SU-DHL-6 (cell line): ENCODE measurements around the gene DOCK1.

Experiments used
- H2AFZ ChIP-seq: fragments of 200-600 bp; sonication (generic); 2 replicates; pipeline ENCODE4 v1.6.1; 2014; ENCODE audit warnings: low read depth, mild to moderate bottlenecking, moderate library complexity, mixed read lengths, antibody characterized with exemption, low read length; ENCODE audit not compliant: severe bottlenecking
- H3F3A ChIP-seq: fragments of 200-600 bp; shearing (Covaris generic); 2 replicates; pipeline ENCODE4 v1.6.0; 2016; ENCODE audit warnings: antibody characterized with exemption, mild to moderate bottlenecking; ENCODE audit not compliant: insufficient read depth
- H3K27ac ChIP-seq: fragments of 200-600 bp; sonication (generic); 2 replicates; pipeline ENCODE4 v1.5.1; 2016; ENCODE audit warnings: low read depth, mild to moderate bottlenecking, low read length, moderate library complexity, mixed read lengths
- H3K27me3 ChIP-seq: fragments of 200-600 bp; sonication (generic), shearing (Covaris generic); 2 replicates; pipeline ENCODE4 v1.6.0; 2014; ENCODE audit warnings: mild to moderate bottlenecking, low read length
- H3K36me3 ChIP-seq: fragments of 200-600 bp; sonication (generic); 2 replicates; pipeline ENCODE4 v1.6.1; 2014; ENCODE audit warnings: mild to moderate bottlenecking, low read length, mixed read lengths
- H3K4me2 ChIP-seq: fragments of 300-600, 200-600 bp; shearing (Covaris generic), sonication (generic); 2 replicates; pipeline ENCODE4 v1.6.0; 2014; ENCODE audit warnings: low read length, low read depth, mild to moderate bottlenecking; ENCODE audit not compliant: poor library complexity, severe bottlenecking
- H3K4me3 ChIP-seq: fragments of 200-600 bp; sonication (generic); 2 replicates; pipeline ENCODE4 v1.5.1; 2014; ENCODE audit warnings: antibody characterized with exemption, low read length, mild to moderate bottlenecking, mixed read lengths; ENCODE audit not compliant: insufficient read depth, poor library complexity, severe bottlenecking
- H3K79me2 ChIP-seq: fragments of 200-600 bp; sonication (generic); 2 replicates; pipeline ENCODE4 v1.6.1; 2014; ENCODE audit warnings: mild to moderate bottlenecking, low read length, moderate library complexity; ENCODE audit not compliant: insufficient read depth
- H3K9ac ChIP-seq: fragments of 200-600 bp; sonication (generic); 2 replicates; pipeline ENCODE4 v1.7.0; 2014; ENCODE audit warnings: mild to moderate bottlenecking, low read length
- H3K9me2 ChIP-seq: fragments of 200-600 bp; sonication (generic); replicated peaks from 2 replicates; pipeline ENCODE4 v1.6.1; 2014; ENCODE audit warnings: low read length; ENCODE audit not compliant: insufficient read depth
- H3K9me3 ChIP-seq: fragments of 200-600 bp; sonication (generic); 2 replicates; pipeline ENCODE4 v1.6.1; 2014; ENCODE audit warnings: low read length, mixed read lengths; ENCODE audit not compliant: insufficient read depth
- H4K20me1 ChIP-seq: fragments of 200-600 bp; sonication (generic); 2 replicates; pipeline ENCODE4 v1.6.1; 2014; ENCODE audit warnings: low read depth, mild to moderate bottlenecking, antibody characterized with exemption, low read length, moderate library complexity, mixed read lengths
- CTCF ChIP-seq: fragments of 200-600 bp; sonication (generic); IDR thresholded peaks from one replicate; pipeline ENCODE4 v1.5.1; 2017; ENCODE audit warnings: antibody characterized with exemption, mild to moderate bottlenecking, low read length, moderate library complexity; ENCODE audit not compliant: insufficient read depth, poor library complexity, severe bottlenecking
- EZH2phosphoT487 ChIP-seq: fragments of 200-600 bp; sonication (generic), shearing (Covaris generic); conservative IDR thresholded peaks from 2 replicates; pipeline ENCODE4 v1.6.1; 2018; ENCODE audit warnings: mild to moderate bottlenecking, antibody characterized with exemption, low read length, moderate library complexity, mixed read lengths

Gene DOCK1

GRCh38 chr10:126924915-126925300, 19.7 kb downstream of the DOCK1 start:
- no peaks in the 10 kb centered on the region for H3K27me3 ChIP-seq
- H4K20me1 ChIP-seq = no peaks in the 10 kb centered on the region
- H3K79me2 ChIP-seq = no peaks in the 10 kb centered on the region
- H3K36me3 ChIP-seq = no peaks in the 10 kb centered on the region
- H3K9me3 ChIP-seq = no peaks in the 10 kb centered on the region
- no peak overlapping the region for H3K4me2 ChIP-seq
- no peak for TF ChIP-seq CTCF
- no peak for TF ChIP-seq EZH2phosphoT487
- H3K4me3 ChIP-seq = no peak overlapping the region
- H3F3A ChIP-seq = no peaks in the 10 kb centered on the region
- H3K27ac ChIP-seq = no peak overlapping the region
- H2AFZ ChIP-seq = no peak overlapping the region
- no peaks in the 10 kb centered on the region for H3K9me2 ChIP-seq
- H3K9ac ChIP-seq = no peak overlapping the region

- H2AFZ ChIP-seq = no peak overlapping the region
- no peak overlapping the region for H3K27ac ChIP-seq
- H3K4me3 ChIP-seq = no peak overlapping the region
- no peak overlapping the region for H3K9ac ChIP-seq
- H3K9me2 ChIP-seq = no peaks in the 10 kb centered on the region
- H3K4me2 ChIP-seq = no peak overlapping the region
- H4K20me1 ChIP-seq = no peaks in the 10 kb centered on the region
- H3K36me3 ChIP-seq = no peaks in the 10 kb centered on the region
- H3K79me2 ChIP-seq = no peaks in the 10 kb centered on the region
- H3F3A ChIP-seq = no peaks in the 10 kb centered on the region
- no peak for TF ChIP-seq EZH2phosphoT487
- no peak for TF ChIP-seq CTCF
- no peaks in the 10 kb centered on the region for H3K27me3 ChIP-seq
- H3K9me3 ChIP-seq = no peaks in the 10 kb centered on the region
Measured at GRCh38 chr10:126926568-126926967, 21.3 kb downstream of the DOCK1 start.

- Histone ChIP-seq H3K9ac (no peak overlapping the region), H3K36me3 (no peaks in the 10 kb centered on the region), H3K9me2 (no peaks in the 10 kb centered on the region), H3K4me2 (no peak overlapping the region), H3K9me3 (no peaks in the 10 kb centered on the region), H3K79me2 (no peaks in the 10 kb centered on the region), H3K27ac (no peak overlapping the region), H2AFZ (no peak overlapping the region), H3F3A (no peaks in the 10 kb centered on the region), H3K27me3 (no peaks in the 10 kb centered on the region), H4K20me1 (no peaks in the 10 kb centered on the region), H3K4me3 (no peak overlapping the region)
- TF ChIP-seq CTCF (no peak), EZH2phosphoT487 (no peak)
Measured at GRCh38 chr10:126927799-126928198, 22.6 kb downstream of the DOCK1 start.

GRCh38 chr10:126928274-126928673, 23.0 kb downstream of the DOCK1 start:
- Histone ChIP-seq H3K27ac (no peak overlapping the region), H3K4me2 (no peak overlapping the region), H3K9me2 (no peaks in the 10 kb centered on the region), H3K9me3 (no peaks in the 10 kb centered on the region), H3K36me3 (no peaks in the 10 kb centered on the region), H3K9ac (no peak overlapping the region), H2AFZ (no peak overlapping the region), H3K79me2 (no peaks in the 10 kb centered on the region), H3K4me3 (no peak overlapping the region), H3K27me3 (no peaks in the 10 kb centered on the region), H4K20me1 (no peaks in the 10 kb centered on the region), H3F3A (no peaks in the 10 kb centered on the region)
- TF ChIP-seq CTCF (no peak), EZH2phosphoT487 (no peak)
